GM12892 (cell line): ENCODE data around the gene XPO4.

Source experiments
- POLR2A ChIP-seq: IDR thresholded peaks from 2 replicates; pipeline ENCODE4 v1.6.1; 2011; ENCODE audit warnings: low read depth, low read length, control low read depth
- TAF1 ChIP-seq: IDR thresholded peaks from 2 replicates; pipeline ENCODE4 v1.6.1; 2011; ENCODE audit warnings: low read depth, mild to moderate bottlenecking, control low read depth, low read length, borderline replicate concordance

DNA sequence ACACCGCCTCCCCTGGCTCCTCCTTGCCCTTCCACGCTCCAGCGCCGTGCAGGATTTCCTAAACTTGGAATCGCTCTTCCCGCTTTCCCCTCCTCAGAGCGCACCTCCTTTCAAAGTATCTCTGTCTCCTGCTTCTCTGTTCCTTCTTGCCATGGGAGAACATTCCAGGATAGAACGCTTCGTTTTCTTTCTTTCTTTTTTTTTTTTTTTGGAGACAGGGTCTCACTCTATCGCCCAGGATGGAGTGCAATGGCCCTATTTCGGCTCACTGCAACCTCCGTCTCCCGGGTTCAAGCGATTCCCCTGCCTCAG, 574 bp upstream of the XPO4 start:
- TF ChIP-seq POLR2A, result no peak
- no peak for TF ChIP-seq TAF1
